Sigmoid colon (tissue), 7 donors: Measurements from ENCODE around the gene RNF212. TPM values are rescaled to one million over a fixed set of nuclear protein-coding genes. Genes with fewer than 3 reads are reported as not detected.

Experiments used
- DNase-seq: peaks from one replicate; pipeline ENCODE4 v3.0.0-alpha.2; 2019
- H3K27ac ChIP-seq, 4 donors: fragments of 200-600 bp; sonication (generic); one replicate each; pipeline ENCODE4 v1.5.1; 2016 to 2019; ENCODE audit warnings: mild to moderate bottlenecking in 1 of 4
- H3K27me3 ChIP-seq, 3 donors: fragments of 200-600 bp; sonication (generic); one replicate each; pipeline ENCODE4 v1.5.1; 2019; ENCODE audit warnings: mild to moderate bottlenecking in 1 of 3
- H3K36me3 ChIP-seq, 4 donors: fragments of 200-600 bp; sonication (generic); one replicate each; pipeline ENCODE4 v1.5.1; 2016 to 2019
- H3K4me1 ChIP-seq, 4 donors: fragments of 200-600 bp; sonication (generic); one replicate each; pipeline ENCODE4 v1.5.1; 2017 to 2019
- H3K4me3 ChIP-seq, 4 donors: fragments of 200-600 bp; sonication (generic); one replicate each; pipeline ENCODE4 v1.5.1; 2017 to 2019; ENCODE audit warnings: mild to moderate bottlenecking in 2 of 4, moderate library complexity in 1 of 4
- H3K9me3 ChIP-seq, 4 donors: fragments of 200-600 bp in 3 of 4; sonication (generic) in 3 of 4; one replicate each; pipeline versions ENCODE4 v1.5.1 to v1.6.1; 2013 to 2019
- EP300 ChIP-seq, 4 donors: sonication (generic); formaldehyde crosslinking; IDR thresholded peaks; one replicate each; pipeline ENCODE4 v1.6.1; 2017; ENCODE audit warnings: antibody characterized with exemption in 4 of 4
- POLR2A ChIP-seq, 2 donors: fragments of 450-650 bp; IDR thresholded peaks; one replicate each; pipeline ENCODE4 v1.6.1; 2016; ENCODE audit warnings: antibody characterized with exemption in 2 of 2, mild to moderate bottlenecking in 2 of 2, moderate library complexity in 2 of 2
- POLR2AphosphoS5 ChIP-seq, 4 donors: sonication (generic); formaldehyde crosslinking; IDR thresholded peaks; one replicate each; pipeline ENCODE4 v1.6.1; 2017; ENCODE audit warnings: antibody characterized with exemption in 4 of 4
- WGBS, 2 donors: extraction: QIAGEN DNeasy Blood & Tissue Kit; methylation state at CpG; one replicate each; pipeline ENCODE4 v1.1.7; 2013; 5-methylcytosine and 5-hydroxymethylcytosine counted together
- intact Hi-C: fragments of 100-400 bp; cut with DNase I; formaldehyde crosslinking; loops from one replicate; pipeline ENCODE4 v1.15.1; 2023
- polyA plus RNA-seq, 3 donors: library from polyadenylated mRNA; stranded (reverse); fragments of 200-250 nt; gene quantifications; one replicate each; pipeline ENCODE4 v1.2.3, GENCODE V29; 2013
- total RNA-seq, 4 donors: library from RNA; depleted of rRNA; stranded (reverse); fragments of >200 nt; gene quantifications; one replicate each; pipeline ENCODE4 v1.1.0, GENCODE V29; 2016
- TF ChIP-seq, protein P1 (sequence below), 4 experiments: fragments of 450-650 bp in 3 of 4; fragments of 200-600 bp in 1 of 4; IDR thresholded peaks; one replicate each; pipeline ENCODE4 v1.5.1; 2016 to 2019; ENCODE audit warnings: antibody characterized with exemption in 4 of 4, mild to moderate bottlenecking in 3 of 4, moderate library complexity in 2 of 4
- donor health status: healthy with polysubstance abuse.
- donor health status: Bipolar disorder and iron deficiency.
- donor health status: healthy.

The RNF212 gene
- total and polyA plus RNA-seq, 7 donors = 0.60 to 12.8 (median 4.0) TPM; not detected in 1

DNA sequence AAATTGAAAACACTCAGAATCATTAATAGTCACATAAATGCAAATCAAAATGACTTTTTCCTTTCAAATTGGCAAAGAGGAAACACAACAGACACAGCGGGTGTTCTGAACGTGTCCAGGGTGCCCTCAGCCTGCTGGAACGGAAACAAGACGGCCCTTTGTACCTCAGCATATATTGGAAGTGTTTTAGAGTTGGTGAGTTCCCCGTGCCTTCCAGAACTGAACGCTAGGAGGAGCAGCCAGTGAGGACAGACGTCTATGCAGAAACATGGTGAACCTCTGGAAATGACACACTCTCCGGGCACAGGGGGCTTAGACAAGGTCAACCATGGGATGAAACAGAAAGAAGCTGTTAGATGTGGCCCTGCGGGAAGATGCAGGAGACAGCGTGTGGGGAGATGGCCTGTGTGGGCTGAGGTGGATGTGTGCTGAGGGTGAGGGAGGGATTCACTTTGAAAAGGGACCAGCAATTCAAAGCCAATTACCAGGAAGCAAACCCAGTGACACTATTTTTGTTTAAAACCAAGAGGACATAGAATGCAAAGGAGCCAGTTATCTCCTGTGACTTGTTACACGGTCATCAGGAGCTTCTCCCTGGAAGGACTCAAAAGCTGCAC is 40.4 kb downstream of the RNF212 start:
- DNase-seq = no peak
- H3K36me3 ChIP-seq = no peaks in the 10 kb centered on the region

DNA sequence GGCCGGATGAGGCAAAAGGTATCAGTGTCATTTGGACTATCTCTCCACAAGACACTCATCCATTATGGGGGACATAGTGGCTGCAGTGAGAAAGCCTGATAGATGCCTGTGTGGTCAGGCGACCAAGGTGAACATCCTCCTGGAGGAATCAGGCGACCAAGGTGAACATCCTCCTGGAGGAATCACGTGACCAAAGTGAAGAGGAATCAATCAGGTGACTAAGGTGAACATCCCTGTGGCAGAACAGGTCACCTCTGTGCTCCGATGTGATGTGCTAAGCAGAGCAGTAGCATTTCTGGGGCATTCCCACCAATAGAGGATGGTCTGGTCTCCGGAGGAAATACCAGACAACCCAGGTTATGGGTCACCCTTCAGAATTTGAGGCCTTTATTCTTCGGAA is 44.0 kb downstream of the RNF212 start:
- Histone ChIP-seq H3K27ac (no peak overlapping the region), H3K9me3 (peaks cover 0 to 4% (median 0%) of the 10 kb centered on the region in 4 donors), H3K36me3 (no peaks in the 10 kb centered on the region), H3K4me3 (no peak overlapping the region), H3K27me3 (peaks cover 0 to 49% (median 0%) of the 10 kb centered on the region in 3 donors), H3K4me1 (no peaks in the 10 kb centered on the region)
- WGBS, 2 donors = 89 to 92% methylated on average over 7 of the region's 7 CpGs
- intact Hi-C loops = no loop called here
- no peak for TF ChIP-seq POLR2AphosphoS5 (IDR thresholded peaks at IDR 0.05)
- TF ChIP-seq, protein P1, sequence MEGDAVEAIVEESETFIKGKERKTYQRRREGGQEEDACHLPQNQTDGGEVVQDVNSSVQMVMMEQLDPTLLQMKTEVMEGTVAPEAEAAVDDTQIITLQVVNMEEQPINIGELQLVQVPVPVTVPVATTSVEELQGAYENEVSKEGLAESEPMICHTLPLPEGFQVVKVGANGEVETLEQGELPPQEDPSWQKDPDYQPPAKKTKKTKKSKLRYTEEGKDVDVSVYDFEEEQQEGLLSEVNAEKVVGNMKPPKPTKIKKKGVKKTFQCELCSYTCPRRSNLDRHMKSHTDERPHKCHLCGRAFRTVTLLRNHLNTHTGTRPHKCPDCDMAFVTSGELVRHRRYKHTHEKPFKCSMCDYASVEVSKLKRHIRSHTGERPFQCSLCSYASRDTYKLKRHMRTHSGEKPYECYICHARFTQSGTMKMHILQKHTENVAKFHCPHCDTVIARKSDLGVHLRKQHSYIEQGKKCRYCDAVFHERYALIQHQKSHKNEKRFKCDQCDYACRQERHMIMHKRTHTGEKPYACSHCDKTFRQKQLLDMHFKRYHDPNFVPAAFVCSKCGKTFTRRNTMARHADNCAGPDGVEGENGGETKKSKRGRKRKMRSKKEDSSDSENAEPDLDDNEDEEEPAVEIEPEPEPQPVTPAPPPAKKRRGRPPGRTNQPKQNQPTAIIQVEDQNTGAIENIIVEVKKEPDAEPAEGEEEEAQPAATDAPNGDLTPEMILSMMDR (IDR thresholded peaks at IDR 0.05) = no peak
- TF ChIP-seq POLR2A (IDR thresholded peaks at IDR 0.05) = no peak
- TF ChIP-seq EP300 (IDR thresholded peaks at IDR 0.05) = no peak
- no peak for DNase-seq

More for the DNA sequence above, 40.4 kb downstream of the RNF212 start:
- TF ChIP-seq POLR2A (IDR thresholded peaks at IDR 0.05) = no peak
- TF ChIP-seq EP300 (IDR thresholded peaks at IDR 0.05) = no peak
- TF ChIP-seq, protein P1 (IDR thresholded peaks at IDR 0.05) = peak in 3 of 4 experiments; percentile 42 to 47 (median 47)
- no peak for TF ChIP-seq POLR2AphosphoS5 (IDR thresholded peaks at IDR 0.05)
- no peaks in the 10 kb centered on the region for H3K4me1 ChIP-seq
- peaks cover 0 to 47% (median 0%) of the 10 kb centered on the region in 3 donors for H3K27me3 ChIP-seq
- intact Hi-C loops = no loop called here
- H3K4me3 ChIP-seq = no peak overlapping the region
- H3K9me3 ChIP-seq = peaks cover 0 to 4% (median 0%) of the 10 kb centered on the region in 4 donors
- H3K27ac ChIP-seq = no peak overlapping the region
- WGBS, 2 donors = 20 to 24% methylated on average over 11 of the region's 11 CpGs

DNA sequence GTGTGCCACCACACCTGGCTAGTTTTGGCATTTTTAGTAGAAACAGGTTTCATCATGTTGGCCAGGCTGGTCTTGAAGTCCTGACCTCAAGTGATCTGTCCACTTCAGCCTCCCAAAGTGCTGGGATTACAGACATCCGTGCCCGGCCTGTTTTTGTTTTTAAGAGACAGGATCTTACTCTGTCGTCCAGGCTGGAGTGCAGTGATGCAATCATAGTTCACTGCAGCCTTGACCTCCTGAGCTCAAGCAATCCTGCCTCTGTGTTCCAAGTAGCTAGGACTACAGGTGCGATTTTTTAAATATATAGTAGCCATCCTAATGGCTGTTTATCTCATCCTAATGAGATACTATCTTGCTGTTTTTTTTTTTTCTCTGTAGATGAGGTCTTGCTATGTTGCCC is 47.6 kb downstream of the RNF212 start:
- TF ChIP-seq, protein P1 (IDR thresholded peaks at IDR 0.05) = no peak
- TF ChIP-seq POLR2AphosphoS5 (IDR thresholded peaks at IDR 0.05) (no peak), POLR2A (IDR thresholded peaks at IDR 0.05) (no peak)
- WGBS, 2 donors = 24 to 56% methylated on average over 4 of the region's 4 CpGs
- H3K4me3 ChIP-seq = no peak overlapping the region
- no peak for DNase-seq
- H3K27me3 ChIP-seq = peaks cover 0 to 42% (median 7%) of the 10 kb centered on the region in 3 donors
- H3K27ac ChIP-seq = no peak overlapping the region
- no peaks in the 10 kb centered on the region for H3K9me3 ChIP-seq
- intact Hi-C loops = no loop called here
- no peaks in the 10 kb centered on the region for H3K4me1 ChIP-seq
- H3K36me3 ChIP-seq = no peaks in the 10 kb centered on the region

DNA sequence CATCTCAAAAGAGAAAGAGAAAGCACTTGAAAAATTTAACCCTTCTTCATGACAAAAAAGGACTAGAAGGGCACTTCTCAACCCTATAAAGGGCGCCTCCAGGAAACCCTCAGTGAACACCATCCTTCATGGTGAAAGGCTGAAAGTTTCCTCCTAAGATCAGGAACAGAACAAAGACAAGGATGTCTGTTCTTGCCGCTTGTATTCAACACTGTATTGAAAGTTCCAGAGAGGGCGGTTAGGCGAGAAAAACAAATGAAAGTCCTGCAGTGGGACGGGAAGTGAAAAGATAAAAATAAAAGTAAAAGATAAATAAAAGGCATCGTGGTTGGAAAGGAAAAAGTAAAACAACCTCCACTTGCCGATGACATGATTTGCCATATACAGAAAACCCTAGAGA is 50.9 kb downstream of the RNF212 start:
- Histone ChIP-seq H3K27me3 (peaks cover 3 to 53% (median 25%) of the 10 kb centered on the region in 3 donors), H3K36me3 (no peaks in the 10 kb centered on the region), H3K4me3 (no peak overlapping the region), H3K9me3 (no peaks in the 10 kb centered on the region), H3K4me1 (no peaks in the 10 kb centered on the region), H3K27ac (no peak overlapping the region)
- intact Hi-C loops = no loop called here
- DNase-seq = peak; percentile 4
- TF ChIP-seq POLR2AphosphoS5 (IDR thresholded peaks at IDR 0.05) (no peak), POLR2A (IDR thresholded peaks at IDR 0.05) (no peak), EP300 (IDR thresholded peaks at IDR 0.05) (no peak)
- TF ChIP-seq, protein P1 (IDR thresholded peaks at IDR 0.05) = no peak
- 56 to 57% methylated on average over 7 of the region's 7 CpGs for WGBS, 2 donors

DNA sequence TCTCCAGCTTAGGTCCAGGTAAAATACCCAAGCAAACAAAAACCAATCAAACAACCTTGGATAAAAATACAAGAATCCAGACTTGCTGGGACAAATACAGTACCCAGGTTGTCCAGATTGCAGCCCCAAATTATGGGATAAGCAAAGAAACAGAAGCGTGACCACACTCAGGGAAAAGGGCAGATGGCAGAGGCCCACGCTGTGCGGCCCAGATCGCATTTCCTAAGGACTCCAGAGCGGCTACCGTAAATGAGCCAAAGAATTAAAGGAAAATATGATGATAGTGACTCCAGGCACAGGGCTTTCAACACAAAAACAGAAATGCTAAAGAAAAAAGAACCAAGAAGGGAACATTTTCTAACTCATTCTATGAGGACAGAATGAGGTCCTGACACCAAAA is 51.6 kb downstream of the RNF212 start:
- DNase-seq = no peak
- Histone ChIP-seq H3K36me3 (no peaks in the 10 kb centered on the region), H3K4me3 (no peak overlapping the region), H3K27me3 (peaks cover 3 to 60% (median 31%) of the 10 kb centered on the region in 3 donors), H3K9me3 (no peaks in the 10 kb centered on the region), H3K4me1 (no peaks in the 10 kb centered on the region), H3K27ac (no peak overlapping the region)
- 95 to 96% methylated on average over 6 of the region's 6 CpGs for WGBS, 2 donors
- intact Hi-C loops = no loop called here
- TF ChIP-seq, protein P1 (IDR thresholded peaks at IDR 0.05) = no peak
- no peak for TF ChIP-seq POLR2A (IDR thresholded peaks at IDR 0.05)
- no peak for TF ChIP-seq EP300 (IDR thresholded peaks at IDR 0.05)
- no peak for TF ChIP-seq POLR2AphosphoS5 (IDR thresholded peaks at IDR 0.05)
